ENCODE data around the gene ZEB2. TPM values are rescaled to one million over a fixed set of nuclear protein-coding genes. Genes with fewer than 3 reads are reported as not detected.
A peak's percentile ranks its signal among the peaks of the same experiment; 100 is the strongest.

The ZEB2 gene
- total and polyA plus RNA-seq, 4 donors, result 7.6 to 39.6 (median 22.2) TPM

GRCh38 chr2:144508172-144508851, 11.6 kb downstream of the ZEB2 start:
- H3K4me1 ChIP-seq (ENCODE audit: control insufficient read depth in 4 of 4, insufficient read depth in 4 of 4, low read length in 3 of 4), result peaks cover 0 to 3% (median 0%) of the 10 kb centered on the region in 4 donors
- 40% methylated on average over 15 of the region's 15 CpGs for WGBS
- DNase-seq (ENCODE audit: low spot score), result no peak

GRCh38 chr2:144507441-144508171, 12.3 kb downstream of the ZEB2 start:
- DNase-seq (ENCODE audit: low spot score), result no peak
- Histone ChIP-seq H3K27me3 (ENCODE audit: control insufficient read depth in 4 of 4, insufficient read depth in 4 of 4, low read length in 3 of 4) (peaks cover 0 to 2% (median 0%) of the 10 kb centered on the region in 4 donors), H3K9me3 (ENCODE audit: control insufficient read depth in 4 of 4, low read length in 3 of 4) (no peaks in the 10 kb centered on the region), H3K4me3 (ENCODE audit: low read depth in 1 of 3, low read length in 3 of 3) (no peak overlapping the region), H3K9ac (ENCODE audit: low read depth in 1 of 2, low read length in 2 of 2) (no peak overlapping the region), H3K36me3 (ENCODE audit: control insufficient read depth in 4 of 4, insufficient read depth in 3 of 4, low read depth in 1 of 4, low read length in 3 of 4) (no peaks in the 10 kb centered on the region), H3K27ac (ENCODE audit: low read depth in 1 of 2, low read length in 2 of 2) (peak overlapping the region; percentile 64), H3K4me1 (ENCODE audit: control insufficient read depth in 4 of 4, insufficient read depth in 4 of 4, low read length in 3 of 4) (peaks cover 0 to 3% (median 0%) of the 10 kb centered on the region in 4 donors)
- 32% methylated on average over 5 of the region's 5 CpGs for WGBS
- TF ChIP-seq CTCF (IDR thresholded peaks at IDR 0.05; ENCODE audit: low read depth, low read length, missing input control) (no peak), TAF1 (conservative IDR thresholded peaks at IDR 0.05) (no peak), JUND (IDR thresholded peaks at IDR 0.05) (no peak), GABPA (IDR thresholded peaks at IDR 0.05 in 1 of 2, conservative IDR thresholded peaks at IDR 0.05 in 1 of 2) (no peak), REST (IDR thresholded peaks at IDR 0.05) (no peak), FOXA2 (IDR thresholded peaks at IDR 0.05) (no peak), EGR1 (IDR thresholded peaks at IDR 0.05; ENCODE audit: low read depth in 2 of 2) (no peak)

More at GRCh38 chr2:144508172-144508851, 11.6 kb downstream of the ZEB2 start:
- TF ChIP-seq SP1 (IDR thresholded peaks at IDR 0.05), result no peak
- no peak for TF ChIP-seq MAX (IDR thresholded peaks at IDR 0.05)
- no peak for TF ChIP-seq HNF4A (conservative IDR thresholded peaks at IDR 0.05)
- TF ChIP-seq FOXA1 (IDR thresholded peaks at IDR 0.05), result no peak
- TF ChIP-seq FOXA2 (IDR thresholded peaks at IDR 0.05), result no peak
- TF ChIP-seq HNF4G (IDR thresholded peaks at IDR 0.05), result no peak
- no peak for TF ChIP-seq TAF1 (conservative IDR thresholded peaks at IDR 0.05)
- no peak for TF ChIP-seq REST (IDR thresholded peaks at IDR 0.05)
- no peak overlapping the region for H3K4me3 ChIP-seq (ENCODE audit: low read depth in 1 of 3, low read length in 3 of 3)
- peak overlapping the region; percentile 64 for H3K27ac ChIP-seq (ENCODE audit: low read depth in 1 of 2, low read length in 2 of 2)
- H3K9ac ChIP-seq (ENCODE audit: low read depth in 1 of 2, low read length in 2 of 2), result no peak overlapping the region
- peaks cover 0 to 2% (median under 1%) of the 10 kb centered on the region in 4 donors for H3K27me3 ChIP-seq (ENCODE audit: control insufficient read depth in 4 of 4, insufficient read depth in 4 of 4, low read length in 3 of 4)
- H3K9me3 ChIP-seq (ENCODE audit: control insufficient read depth in 4 of 4, low read length in 3 of 4), result no peaks in the 10 kb centered on the region
- no peaks in the 10 kb centered on the region for H3K36me3 ChIP-seq (ENCODE audit: control insufficient read depth in 4 of 4, insufficient read depth in 3 of 4, low read depth in 1 of 4, low read length in 3 of 4)
